HG03342 (cell line): ENCODE measurements around the gene METTL24.

Experiments
- ATAC-seq: cut with Tn5 transposase; IDR thresholded peaks from one replicate; pipeline ENCODE4 v1.9.1; 2021; ENCODE audit warnings: mild to moderate bottlenecking, moderate library complexity; ENCODE audit not compliant: unreplicated experiment

The METTL24 gene

DNA sequence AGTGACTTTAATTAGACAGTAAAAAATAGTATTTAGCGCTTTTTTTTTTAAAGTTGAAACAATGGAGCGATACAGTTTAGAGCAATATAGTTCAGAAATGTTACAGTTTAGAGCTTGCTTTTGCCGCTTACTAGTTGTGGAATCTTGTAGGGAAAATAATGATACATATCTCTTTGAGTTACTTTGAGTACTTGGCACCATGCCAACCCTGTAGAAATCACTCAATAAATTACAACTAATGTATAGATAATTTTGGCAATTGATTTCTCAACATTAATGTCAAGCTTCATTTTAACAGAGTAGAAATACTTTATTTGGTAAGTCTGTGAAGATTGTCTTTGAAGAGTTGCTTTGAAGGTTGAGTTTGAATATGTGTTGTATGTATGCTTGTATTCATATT, 150.5 kb downstream of the METTL24 start:
- ATAC-seq, result no peak

GRCh38 chr6:110201151-110201884, 156.8 kb downstream of the METTL24 start:
- no peak for ATAC-seq

GRCh38 chr6:110198561-110198960, 159.6 kb downstream of the METTL24 start:
- ATAC-seq, result no peak

DNA sequence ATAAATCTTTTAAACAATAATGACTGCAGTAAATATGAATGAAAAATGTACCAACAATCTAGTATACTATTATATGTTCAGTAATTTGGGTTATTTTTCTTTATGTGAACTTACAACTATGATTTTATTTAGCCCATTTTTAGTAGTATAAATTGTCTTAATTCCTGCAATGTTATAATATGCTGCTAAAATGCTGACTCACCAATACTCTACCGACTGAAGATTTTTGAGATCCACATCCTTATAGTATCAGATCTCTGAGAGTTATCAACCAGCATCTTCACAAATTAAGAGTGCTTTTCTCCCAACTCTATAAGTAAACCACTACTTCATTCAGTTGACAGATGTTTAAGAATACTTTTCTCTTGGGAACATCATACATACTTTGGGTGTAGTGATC, 161.3 kb downstream of the METTL24 start:
- ATAC-seq, result no peak

GRCh38 chr6:110195639-110196038, 162.5 kb downstream of the METTL24 start:
- ATAC-seq, result no peak
